H1 (cell line): ENCODE results near the gene MYO5A. TPM values are rescaled to one million over a fixed set of nuclear protein-coding genes. Genes with fewer than 3 reads are reported as not detected.

ENCODE experiments used
- CTCF ChIA-PET: fragments of 300-600 bp; sonication (Branson Sonifier 250); formaldehyde crosslinking; loops from one replicate; lab custom pipeline; 2021; ENCODE audit not compliant: partially characterized antibody; lab: Charles Lee
- POLR2A ChIA-PET: fragments of 300-600 bp; sonication (Branson Sonifier 250); formaldehyde crosslinking; loops from one replicate; lab custom pipeline; 2021; ENCODE audit warnings: inconsistent platforms; ENCODE audit not compliant: partially characterized antibody; lab: Charles Lee
- DNase-seq, 2 experiments: peaks; one replicate each; pipeline versions ENCODE4 v3.0.0 to v3.0.0-alpha.2; 2010 to 2022; ENCODE audit warnings: low spot score in 2 of 2, low read depth in 1 of 2, mixed read lengths in 1 of 2
- FAIRE-seq: peaks from 2 replicates; lab custom pipeline; 2011; peaks lifted over from hg19 to GRCh38; lab: Jason Lieb, UNC
- H2AFZ ChIP-seq: 2 replicates; pipeline ENCODE4 v1.8.1; 2012; ENCODE audit warnings: low read length, inconsistent platforms
- H2AK5ac ChIP-seq: 2 replicates; pipeline ENCODE4 v1.6.1; 2013; ENCODE audit warnings: low read depth, low read length
- H2BK120ac ChIP-seq: replicated peaks from 2 replicates; pipeline ENCODE3; 2013; ENCODE audit warnings: low read depth, low read length, inconsistent platforms
- H2BK12ac ChIP-seq: 2 replicates; pipeline ENCODE4 v1.6.1; 2013; ENCODE audit warnings: low read depth, low read length
- H2BK15ac ChIP-seq: 2 replicates; pipeline ENCODE4 v1.6.1; 2013; ENCODE audit warnings: low read length
- H2BK20ac ChIP-seq: 2 replicates; pipeline ENCODE4 v1.6.1; 2013; ENCODE audit warnings: low read length
- H2BK5ac ChIP-seq: 2 replicates; pipeline ENCODE4 v1.6.1; 2013; ENCODE audit warnings: low read depth, low read length
- H3K14ac ChIP-seq: 2 replicates; pipeline ENCODE4 v1.6.1; 2013; ENCODE audit warnings: inconsistent platforms; ENCODE audit not compliant: insufficient read length
- H3K18ac ChIP-seq: 2 replicates; pipeline ENCODE4 v1.6.1; 2013; ENCODE audit warnings: low read length; ENCODE audit errors: extremely low read depth
- H3K23ac ChIP-seq: 2 replicates; pipeline ENCODE4 v1.6.1; 2013; ENCODE audit warnings: inconsistent platforms; ENCODE audit not compliant: insufficient read length
- H3K23me2 ChIP-seq: 2 replicates; pipeline ENCODE4 v1.6.1; 2013; ENCODE audit warnings: low read depth, low read length
- H3K27ac ChIP-seq: 2 replicates; pipeline ENCODE4 v1.6.1; 2011; ENCODE audit warnings: low read depth, low read length, inconsistent platforms
- H3K27me3 ChIP-seq, 4 experiments: replicated peaks in 1 of 4; 1 replicate in 1 of 4; 2 replicates in 3 of 4; pipeline versions ENCODE4 v1.6.1 to v1.8.1; 2011 to 2013; ENCODE audit warnings: low read length in 3 of 4, mild to moderate bottlenecking in 3 of 4, inconsistent platforms in 2 of 4, mixed read lengths in 2 of 4, moderate library complexity in 1 of 4; ENCODE audit not compliant: control insufficient read depth in 3 of 4, insufficient read depth in 3 of 4; ENCODE audit errors: extremely low read depth in 1 of 4
- H3K36me3 ChIP-seq, 4 experiments: 2 replicates each; pipeline versions ENCODE4 v1.6.1 to v1.8.1; 2011 to 2013; ENCODE audit warnings: mild to moderate bottlenecking in 4 of 4, low read length in 3 of 4, moderate library complexity in 2 of 4, control low read depth in 1 of 4, inconsistent platforms in 1 of 4; ENCODE audit not compliant: insufficient read depth in 4 of 4, control insufficient read depth in 2 of 4
- H3K4ac ChIP-seq: replicated peaks from 2 replicates; pipeline ENCODE3; 2013; ENCODE audit warnings: low read length, low read depth, mixed read lengths, inconsistent platforms; ENCODE audit not compliant: insufficient read length
- H3K4me1 ChIP-seq, 4 experiments: replicated peaks in 1 of 4; 1 replicate in 1 of 4; 2 replicates in 3 of 4; pipeline versions ENCODE4 v1.6.1 to v1.8.1; 2011 to 2013; ENCODE audit warnings: low read length in 3 of 4, inconsistent platforms in 2 of 4, mixed read lengths in 1 of 4; ENCODE audit not compliant: insufficient read depth in 4 of 4, control insufficient read depth in 3 of 4
- H3K4me2 ChIP-seq, 2 experiments: 2 replicates each; pipeline versions ENCODE4 v1.6.1 to v1.8.1; 2011 to 2013; ENCODE audit warnings: low read depth in 2 of 2, low read length in 2 of 2, control low read depth in 1 of 2, inconsistent platforms in 1 of 2, mild to moderate bottlenecking in 1 of 2; ENCODE audit not compliant: insufficient read depth in 1 of 2
- H3K4me3 ChIP-seq, 4 experiments: fragments of 200-600, 300-600 bp in 1 of 4; sonication (generic), shearing (Covaris generic), sonication (Bioruptor Twin) in 1 of 4; 2 replicates each; pipeline versions ENCODE4 v1.5.1 to v1.8.1; 2011 to 2016; ENCODE audit warnings: low read length in 4 of 4, low read depth in 3 of 4, control low read depth in 2 of 4, inconsistent platforms in 2 of 4, mild to moderate bottlenecking in 2 of 4, mixed read lengths in 1 of 4, moderate library complexity in 1 of 4; ENCODE audit not compliant: insufficient read depth in 2 of 4; ENCODE audit errors: extremely low read depth in 1 of 4
- H3K56ac ChIP-seq: replicated peaks from 2 replicates; pipeline ENCODE3; 2013; ENCODE audit warnings: low read depth, mild to moderate bottlenecking, mixed read lengths, low read length, inconsistent platforms; ENCODE audit not compliant: insufficient read length
- H3K79me1 ChIP-seq: 2 replicates; pipeline ENCODE4 v1.6.1; 2013; ENCODE audit warnings: low read depth, low read length, control low read depth
- H3K79me2 ChIP-seq, 2 experiments: 2 replicates each; pipeline versions ENCODE4 v1.6.1 to v1.8.1; 2012 to 2013; ENCODE audit warnings: low read length in 2 of 2, mild to moderate bottlenecking in 2 of 2, inconsistent platforms in 1 of 2; ENCODE audit not compliant: insufficient read depth in 2 of 2, control insufficient read depth in 1 of 2
- H3K9ac ChIP-seq, 4 experiments: replicated peaks in 1 of 4; 1 replicate in 1 of 4; 2 replicates in 3 of 4; pipeline versions ENCODE4 v1.6.1 to v1.8.1; 2011 to 2013; ENCODE audit warnings: low read depth in 3 of 4, low read length in 3 of 4, control low read depth in 2 of 4, mild to moderate bottlenecking in 2 of 4, moderate library complexity in 2 of 4, inconsistent platforms in 1 of 4; ENCODE audit errors: extremely low read depth in 1 of 4
- H3K9me3 ChIP-seq, 2 experiments: 2 replicates each; pipeline versions ENCODE4 v1.6.1 to v1.8.1; 2012 to 2013; ENCODE audit warnings: mild to moderate bottlenecking in 2 of 2, moderate library complexity in 2 of 2, control low read depth in 1 of 2, inconsistent platforms in 1 of 2, low read depth in 1 of 2, low read length in 1 of 2, mixed read lengths in 1 of 2; ENCODE audit not compliant: insufficient read depth in 2 of 2
- H4K20me1 ChIP-seq, 2 experiments: replicated peaks in 1 of 2; 2 replicates each; pipeline versions ENCODE3 to v1.8.1; 2011 to 2013; ENCODE audit warnings: inconsistent platforms in 2 of 2, low read length in 2 of 2, mild to moderate bottlenecking in 1 of 2; ENCODE audit not compliant: insufficient read depth in 2 of 2, control insufficient read depth in 1 of 2
- H4K5ac ChIP-seq: 2 replicates; pipeline ENCODE4 v1.6.1; 2013; ENCODE audit warnings: low read length, low read depth, mixed read lengths, inconsistent platforms; ENCODE audit not compliant: insufficient read length
- H4K8ac ChIP-seq: 2 replicates; pipeline ENCODE4 v1.8.0; 2013; ENCODE audit warnings: mild to moderate bottlenecking, moderate library complexity, low read length, inconsistent platforms; ENCODE audit not compliant: insufficient read depth; ENCODE audit errors: extremely low read depth
- H4K91ac ChIP-seq: replicated peaks from 2 replicates; pipeline ENCODE3; 2013; ENCODE audit warnings: low read length, mixed read lengths, inconsistent platforms; ENCODE audit not compliant: insufficient read length
- BCL11A ChIP-seq, 2 experiments: IDR thresholded peaks; one replicate each; pipeline ENCODE4 v1.6.1; 2011; ENCODE audit warnings: low read depth in 2 of 2, low read length in 2 of 2, mild to moderate bottlenecking in 2 of 2
- CREB1 ChIP-seq: IDR thresholded peaks from 2 replicates; pipeline ENCODE4 v1.6.1; 2012; ENCODE audit warnings: inconsistent platforms
- MAX ChIP-seq: IDR thresholded peaks from 2 replicates; pipeline ENCODE4 v1.6.1; 2012; ENCODE audit warnings: inconsistent platforms
- POU5F1 ChIP-seq: IDR thresholded peaks from 2 replicates; pipeline ENCODE4 v1.6.1; 2011; ENCODE audit warnings: low read depth, mild to moderate bottlenecking, low read length, moderate library complexity
- SAP30 ChIP-seq: fragments of 300-600 bp; sonication (generic); IDR thresholded peaks from 2 replicates; pipeline ENCODE4 v1.7.1; 2012; ENCODE audit warnings: low read length, moderate library complexity, mild to moderate bottlenecking, inconsistent platforms; ENCODE audit not compliant: insufficient read depth, insufficient replicate concordance
- SIN3A ChIP-seq, 2 experiments: IDR thresholded peaks in 1 of 2; conservative IDR thresholded peaks in 1 of 2; 2 replicates each; pipeline ENCODE4 v1.6.1; 2011 to 2012; ENCODE audit warnings: low read length in 2 of 2, improper control_type of control experiment in 1 of 2, low read depth in 1 of 2, mild to moderate bottlenecking in 1 of 2
- WGBS, 2 experiments: shearing (Covaris generic) in 1 of 2; methylation state at CpG; one replicate each; pipeline versions ENCODE4 v1.1.6 to v1.1.7; 2013 to 2015; ENCODE audit warnings: low lambda C conversion rate in 2 of 2, mixed read lengths in 2 of 2, inconsistent platforms in 1 of 2, low coverage in 1 of 2, missing lambda C conversion rate in 1 of 2; ENCODE audit not compliant: insufficient replicate concordance in 2 of 2, insufficient coverage in 1 of 2, insufficient read length in 1 of 2; ENCODE audit errors: extremely low coverage in 1 of 2, missing lambda C conversion rate in 1 of 2; 5-methylcytosine and 5-hydroxymethylcytosine counted together
- polyA plus RNA-seq, 7 experiments: library from polyadenylated mRNA; depleted of rRNA in 3 of 7; stranded (reverse) in 5 of 7; unstranded in 2 of 7; fragments of >200 nt in 5 of 7; fragments of 200-250 nt in 2 of 7; gene quantifications; 1 replicate in 5 of 7; 2 replicates in 1 of 7; 4 replicates in 1 of 7; pipeline versions ENCODE4 v1.2.1 to v1.2.3, GENCODE V29; 2011 to 2013; ENCODE audit warnings: missing spikeins in 2 of 7, mixed read lengths in 2 of 7
- total RNA-seq: library from RNA; stranded (reverse); fragmentation: NEBNext Ultra II Directional; extraction: Animal tissue kit (Norgen Biotek cat#: 25700); gene quantifications from 2 replicates; pipeline ENCODE4 v1.2.1, GENCODE V29; 2021

Gene MYO5A
- total and polyA plus RNA-seq, 2 of the 8 experiments (the other 6 are each of a cell fraction or from before 2014, with no cell fraction given) = 11.4 to 24.7 TPM

- H2BK20ac ChIP-seq = no peak overlapping the region
- peak overlapping the region; percentile 78 to 98 (median 91) for H3K4me3 ChIP-seq
- H3K27ac ChIP-seq = peak overlapping the region; percentile 96
- ChIA-PET CTCF (no interaction called here), POLR2A (interaction anchor here (1.3 to 1.8 kb wide), 3 partner anchors 9 to 142 kb away, joined by 5 to 12 read pairs (median 6); partner anchors contain the start of gene MYO5A)
- H3K14ac ChIP-seq = no peak overlapping the region
- peaks cover 16 to 21% of the 10 kb centered on the region in 2 experiments for H4K20me1 ChIP-seq
- peak overlapping the region; percentile 95 for H3K18ac ChIP-seq
- WGBS, 2 experiments = 5% methylated on average over 25 of the region's 25 CpGs; no CpG with 5 or more reads in 1 of the 2 experiments
- H3K4me2 ChIP-seq = peak overlapping the region; percentile 73 to 97
- no peak for DNase-seq
- H4K8ac ChIP-seq = peak overlapping the region; percentile 99; the same call in 1 of the 2 replicates
- H2BK15ac ChIP-seq = no peak overlapping the region; the same call in 1 of the 2 replicates
- peak overlapping the region; percentile 67 for H2BK5ac ChIP-seq
- peak overlapping the region; percentile 62 for H3K56ac ChIP-seq
- peak overlapping the region; percentile 98 for H2AK5ac ChIP-seq
- no peak for FAIRE-seq
- no peaks in the 10 kb centered on the region for H3K27me3 ChIP-seq
- H3K4me1 ChIP-seq = peaks cover 0 to 7% (median 2%) of the 10 kb centered on the region in 4 experiments; a peak in 3 of 7 replicates
- H3K23ac ChIP-seq = no peak overlapping the region
- H4K91ac ChIP-seq = peak overlapping the region; percentile 63
- peak overlapping the region; percentile 6; the same call in 1 of the 2 replicates for H2BK12ac ChIP-seq
- H3K4ac ChIP-seq = peak overlapping the region; percentile 11
- peak overlapping the region; percentile 91 for H4K5ac ChIP-seq
- peaks cover 51 to 56% of the 10 kb centered on the region in 2 experiments for H3K79me2 ChIP-seq
- no peaks in the 10 kb centered on the region for H3K9me3 ChIP-seq
- peak overlapping the region; percentile 80 to 99 (median 98) for H3K9ac ChIP-seq
- H3K79me1 ChIP-seq = no peaks in the 10 kb centered on the region
- TF ChIP-seq SIN3A (conservative IDR thresholded peaks at IDR 0.05 in 1 of 2, IDR thresholded peaks at IDR 0.05 in 1 of 2; ENCODE audit: low read depth in 1 of 2, low read length in 2 of 2) = 0 out of 4 replicates have a peak, but pooled peaks of 1 of the 2 experiments have one; percentile 4
- no peak for TF ChIP-seq BCL11A (IDR thresholded peaks at IDR 0.05; ENCODE audit: low read depth in 2 of 2, low read length in 2 of 2)
- TF ChIP-seq POU5F1 = no peak
- TF ChIP-seq MAX = no peak
- TF ChIP-seq SAP30 = peak; percentile 14
- peak; percentile 60; the same call in 1 of the 2 replicates for TF ChIP-seq CREB1
- H2AFZ ChIP-seq = no peak overlapping the region
- no peaks in the 10 kb centered on the region for H3K36me3 ChIP-seq
- H3K23me2 ChIP-seq = peaks cover 5% of the 10 kb centered on the region
- no peak overlapping the region for H2BK120ac ChIP-seq
Measured at GRCh38 chr15:52567871-52568600, 39.4 kb upstream of the MYO5A start.
